HL-60 (cell line): ENCODE results near the gene RPS6KC1.
"Not testable (repeated sequence)": the region's sequence is repeated elsewhere in the genome, so short reads cannot be mapped to it uniquely, and the experiment has no call there.

Experiments
- GABPA ChIP-seq: IDR thresholded peaks from 2 replicates; pipeline ENCODE4 v1.6.1; 2012; ENCODE audit warnings: low read depth
- POLR2AphosphoS5 ChIP-seq: IDR thresholded peaks from 2 replicates; pipeline ENCODE4 v1.6.1; 2012; ENCODE audit warnings: low read depth
- SPI1 ChIP-seq: IDR thresholded peaks from 2 replicates; pipeline ENCODE4 v1.6.1; 2012; ENCODE audit warnings: low read depth, mild to moderate bottlenecking, borderline replicate concordance
- TF ChIP-seq, protein P1 (sequence below): IDR thresholded peaks from one replicate; pipeline ENCODE4 v1.5.1; 2011; ENCODE audit warnings: low read length, control low read depth, inconsistent platforms; ENCODE audit not compliant: insufficient read depth
- TF ChIP-seq, protein P2 (sequence below): IDR thresholded peaks from 2 replicates; pipeline ENCODE4 v1.6.1; 2012; ENCODE audit warnings: low read depth; ENCODE audit not compliant: insufficient replicate concordance

DNA sequence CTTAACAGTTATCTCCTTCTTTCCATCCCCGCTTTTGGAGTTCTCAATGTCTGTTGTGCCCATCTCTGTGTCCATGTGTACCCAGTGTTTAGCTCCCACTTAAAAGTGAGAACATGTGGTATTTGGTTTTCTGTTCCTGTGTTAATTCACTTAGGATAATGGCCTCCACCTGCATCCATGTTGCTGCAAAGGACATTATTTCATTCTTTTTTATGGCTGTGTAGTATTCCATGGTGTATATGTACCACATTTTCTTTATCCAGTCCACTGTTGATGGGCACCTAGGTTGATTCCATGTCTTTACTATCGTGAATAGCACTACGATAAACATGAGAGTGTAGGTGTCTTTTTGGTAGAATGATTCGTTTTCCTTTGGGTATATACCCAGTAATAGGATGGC is 49.5 kb downstream of the RPS6KC1 start:
- TF ChIP-seq POLR2AphosphoS5, SPI1, GABPA: not testable (repeated sequence)
- TF ChIP-seq, protein P1, sequence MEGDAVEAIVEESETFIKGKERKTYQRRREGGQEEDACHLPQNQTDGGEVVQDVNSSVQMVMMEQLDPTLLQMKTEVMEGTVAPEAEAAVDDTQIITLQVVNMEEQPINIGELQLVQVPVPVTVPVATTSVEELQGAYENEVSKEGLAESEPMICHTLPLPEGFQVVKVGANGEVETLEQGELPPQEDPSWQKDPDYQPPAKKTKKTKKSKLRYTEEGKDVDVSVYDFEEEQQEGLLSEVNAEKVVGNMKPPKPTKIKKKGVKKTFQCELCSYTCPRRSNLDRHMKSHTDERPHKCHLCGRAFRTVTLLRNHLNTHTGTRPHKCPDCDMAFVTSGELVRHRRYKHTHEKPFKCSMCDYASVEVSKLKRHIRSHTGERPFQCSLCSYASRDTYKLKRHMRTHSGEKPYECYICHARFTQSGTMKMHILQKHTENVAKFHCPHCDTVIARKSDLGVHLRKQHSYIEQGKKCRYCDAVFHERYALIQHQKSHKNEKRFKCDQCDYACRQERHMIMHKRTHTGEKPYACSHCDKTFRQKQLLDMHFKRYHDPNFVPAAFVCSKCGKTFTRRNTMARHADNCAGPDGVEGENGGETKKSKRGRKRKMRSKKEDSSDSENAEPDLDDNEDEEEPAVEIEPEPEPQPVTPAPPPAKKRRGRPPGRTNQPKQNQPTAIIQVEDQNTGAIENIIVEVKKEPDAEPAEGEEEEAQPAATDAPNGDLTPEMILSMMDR: not testable (repeated sequence)
- TF ChIP-seq, protein P2, sequence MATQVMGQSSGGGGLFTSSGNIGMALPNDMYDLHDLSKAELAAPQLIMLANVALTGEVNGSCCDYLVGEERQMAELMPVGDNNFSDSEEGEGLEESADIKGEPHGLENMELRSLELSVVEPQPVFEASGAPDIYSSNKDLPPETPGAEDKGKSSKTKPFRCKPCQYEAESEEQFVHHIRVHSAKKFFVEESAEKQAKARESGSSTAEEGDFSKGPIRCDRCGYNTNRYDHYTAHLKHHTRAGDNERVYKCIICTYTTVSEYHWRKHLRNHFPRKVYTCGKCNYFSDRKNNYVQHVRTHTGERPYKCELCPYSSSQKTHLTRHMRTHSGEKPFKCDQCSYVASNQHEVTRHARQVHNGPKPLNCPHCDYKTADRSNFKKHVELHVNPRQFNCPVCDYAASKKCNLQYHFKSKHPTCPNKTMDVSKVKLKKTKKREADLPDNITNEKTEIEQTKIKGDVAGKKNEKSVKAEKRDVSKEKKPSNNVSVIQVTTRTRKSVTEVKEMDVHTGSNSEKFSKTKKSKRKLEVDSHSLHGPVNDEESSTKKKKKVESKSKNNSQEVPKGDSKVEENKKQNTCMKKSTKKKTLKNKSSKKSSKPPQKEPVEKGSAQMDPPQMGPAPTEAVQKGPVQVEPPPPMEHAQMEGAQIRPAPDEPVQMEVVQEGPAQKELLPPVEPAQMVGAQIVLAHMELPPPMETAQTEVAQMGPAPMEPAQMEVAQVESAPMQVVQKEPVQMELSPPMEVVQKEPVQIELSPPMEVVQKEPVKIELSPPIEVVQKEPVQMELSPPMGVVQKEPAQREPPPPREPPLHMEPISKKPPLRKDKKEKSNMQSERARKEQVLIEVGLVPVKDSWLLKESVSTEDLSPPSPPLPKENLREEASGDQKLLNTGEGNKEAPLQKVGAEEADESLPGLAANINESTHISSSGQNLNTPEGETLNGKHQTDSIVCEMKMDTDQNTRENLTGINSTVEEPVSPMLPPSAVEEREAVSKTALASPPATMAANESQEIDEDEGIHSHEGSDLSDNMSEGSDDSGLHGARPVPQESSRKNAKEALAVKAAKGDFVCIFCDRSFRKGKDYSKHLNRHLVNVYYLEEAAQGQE: not testable (repeated sequence)
